K562 (cell line): ENCODE measurements around the gene MRPL19. TPM values are rescaled to one million over a fixed set of nuclear protein-coding genes. Genes with fewer than 3 reads are reported as not detected.

ENCODE experiments used
- ATAC-seq: fragments of 200-7000 bp; cut with Tn5 transposase; 3 replicates; pipeline ENCODE4 v1.9.1; 2020; ENCODE audit warnings: moderate library complexity
- BruUV-seq: library from RNA; stranded (reverse); fragments of 400-500 nt; replicated peaks from 2 replicates; lab custom pipeline; 2021; lab: Mats Ljungman, UMichigan
- CTCF ChIA-PET: fragments of 300-600 bp; formaldehyde crosslinking; extraction: SDS; loops from one replicate; lab custom pipeline; 2021; ENCODE audit warnings: low intra/inter-chr PET ratio; lab: Yijun Ruan, JAX
- POLR2A ChIA-PET: fragments of 300-600, 350-650 bp; sonication (Branson Sonifier 250); formaldehyde crosslinking; extraction: SDS; loops from one replicate; lab custom pipeline; 2021; ENCODE audit warnings: antibody characterized with exemption, inconsistent platforms; lab: Yijun Ruan, JAX
- DNase-seq, 4 experiments: peaks; one replicate each; pipeline versions ENCODE4 v3.0.0 to v3.0.0-alpha.2; 2011 to 2018; ENCODE audit warnings: low spot score in 3 of 4, mixed read lengths in 3 of 4; ENCODE audit errors: extremely low read depth in 1 of 4
- FAIRE-seq: peaks from 2 replicates; lab custom pipeline; 2011; peaks lifted over from hg19 to GRCh38; lab: Jason Lieb, UNC
- H2AFZ ChIP-seq: 2 replicates; pipeline ENCODE4 v1.6.0; 2011; ENCODE audit warnings: low read depth, low read length, control low read depth, inconsistent platforms
- H3K27ac ChIP-seq: fragments of 200-600 bp; 3 replicates; pipeline ENCODE4 v1.8.0; 2011; ENCODE audit warnings: low read depth, mild to moderate bottlenecking, control low read depth, inconsistent platforms, low read length, moderate library complexity, mixed read lengths; ENCODE audit errors: extremely low read depth
- H3K27me3 ChIP-seq, 2 experiments: fragments of 300-600 bp in 1 of 2; 2 replicates in 1 of 2; 3 replicates in 1 of 2; pipeline versions ENCODE4 v1.6.0 to v1.8.0; 2011; ENCODE audit warnings: inconsistent platforms in 2 of 2, low read length in 2 of 2, mild to moderate bottlenecking in 1 of 2, mixed read lengths in 1 of 2, moderate library complexity in 1 of 2; ENCODE audit not compliant: control insufficient read depth in 2 of 2, insufficient read depth in 2 of 2
- H3K36me3 ChIP-seq: fragments of 300-600 bp; 3 replicates; pipeline ENCODE4 v1.8.0; 2011; ENCODE audit warnings: mild to moderate bottlenecking, low read length, inconsistent platforms; ENCODE audit not compliant: control insufficient read depth, insufficient read depth
- H3K4me1 ChIP-seq, 2 experiments: fragments of 200-600 bp in 1 of 2; replicated peaks in 1 of 2; 2 replicates in 1 of 2; 3 replicates in 1 of 2; pipeline versions ENCODE4 v1.5.1 to v1.8.0; 2011; ENCODE audit warnings: inconsistent platforms in 2 of 2, low read length in 2 of 2, mild to moderate bottlenecking in 1 of 2, mixed read lengths in 1 of 2, moderate library complexity in 1 of 2; ENCODE audit not compliant: control insufficient read depth in 2 of 2, insufficient read depth in 2 of 2
- H3K4me2 ChIP-seq: 2 replicates; pipeline ENCODE4 v1.6.1; 2011; ENCODE audit warnings: low read length, control low read depth, inconsistent platforms, mixed read lengths; ENCODE audit not compliant: insufficient read depth
- H3K4me3 ChIP-seq: fragments of 200-600 bp; sonication (generic), shearing (Covaris generic); 2 replicates; pipeline ENCODE4 v1.5.1; 2016; ENCODE audit warnings: control low read depth, inconsistent platforms
- H3K79me2 ChIP-seq: fragments of 200-600 bp; 3 replicates; pipeline ENCODE4 v1.8.0; 2011; ENCODE audit warnings: low read length, inconsistent platforms; ENCODE audit not compliant: control insufficient read depth, insufficient read depth
- H3K9ac ChIP-seq, 2 experiments: 2 replicates each; pipeline versions ENCODE4 v1.6.0 to v1.6.1; 2011; ENCODE audit warnings: low read depth in 2 of 2, low read length in 2 of 2, control low read depth in 1 of 2, inconsistent platforms in 1 of 2, mild to moderate bottlenecking in 1 of 2, mixed read lengths in 1 of 2; ENCODE audit not compliant: insufficient read depth in 1 of 2
- H3K9me1 ChIP-seq: one replicate; pipeline ENCODE4 v1.6.0; 2011; ENCODE audit warnings: inconsistent platforms, mild to moderate bottlenecking, low read length, moderate library complexity; ENCODE audit not compliant: control insufficient read depth, insufficient read depth
- H3K9me3 ChIP-seq: replicated peaks from 2 replicates; pipeline ENCODE4 v1.5.1; 2011; ENCODE audit warnings: low read depth, low read length, inconsistent platforms; ENCODE audit not compliant: control insufficient read depth, insufficient read depth
- H4K20me1 ChIP-seq: replicated peaks from 2 replicates; pipeline ENCODE4 v1.6.1; 2011; ENCODE audit warnings: low read length, inconsistent platforms, mixed read lengths; ENCODE audit not compliant: control insufficient read depth, insufficient read depth
- CC2D1A ChIP-seq: fragments of 450-650 bp; IDR thresholded peaks from 2 replicates; pipeline ENCODE4 v1.6.1; 2017; ENCODE audit warnings: mild to moderate bottlenecking
- CTBP1 ChIP-seq: fragments of 450-650 bp; IDR thresholded peaks from 2 replicates; pipeline ENCODE4 v1.6.1; 2016; ENCODE audit warnings: borderline replicate concordance
- KHSRP ChIP-seq: fragments of 450-650 bp; IDR thresholded peaks from 2 replicates; pipeline ENCODE4 v1.6.1; 2017
- NFIX ChIP-seq: fragments of 250-450 bp; sonication (Bioruptor Pico); IDR thresholded peaks from 2 replicates; pipeline ENCODE4 v1.4.0; 2020; ENCODE audit warnings: low read depth, mild to moderate bottlenecking, moderate library complexity
- SPI1 ChIP-seq: IDR thresholded peaks from 2 replicates; pipeline ENCODE4 v1.6.1; 2011; ENCODE audit warnings: low read depth, low read length, control low read depth, borderline replicate concordance
- ZC3H8 ChIP-seq: fragments of 450-650 bp; IDR thresholded peaks from 2 replicates; pipeline ENCODE4 v1.6.1; 2017
- ZNF253 ChIP-seq: fragments of 250-450 bp; sonication (Bioruptor Pico); conservative IDR thresholded peaks from 2 replicates; pipeline ENCODE4 v1.6.1; 2021; ENCODE audit warnings: mild to moderate bottlenecking
- ZNF445 ChIP-seq: fragments of 250-450 bp; sonication (Bioruptor Pico); IDR thresholded peaks from 2 replicates; pipeline ENCODE4 v1.4.0; 2020; ENCODE audit warnings: low read depth, mild to moderate bottlenecking, moderate library complexity
- ZNF639 ChIP-seq, 2 experiments: fragments of 200-800 bp in 1 of 2; sonication (Bioruptor generic) in 1 of 2; sonication (generic) in 1 of 2; formaldehyde crosslinking in 1 of 2; IDR thresholded peaks in 1 of 2; conservative IDR thresholded peaks in 1 of 2; 2 replicates each; pipeline versions ENCODE4 v1.5.0 to v1.6.1; 2016 to 2020; ENCODE audit warnings: missing compliant biosample characterization in 1 of 2, missing genetic modification characterization in 1 of 2, missing genetic modification reagents in 1 of 2
- ZSCAN32 ChIP-seq: fragments of 450-650 bp; formaldehyde crosslinking; IDR thresholded peaks from 2 replicates; pipeline ENCODE4 v1.4.0; 2020; ENCODE audit warnings: mild to moderate bottlenecking, moderate library complexity
- WGBS: fragments of 100-300 bp; shearing (Covaris generic); methylation state at CpG from one replicate; pipeline ENCODE4 v1.1.6; 2016; ENCODE audit warnings: low coverage, mixed read lengths; ENCODE audit not compliant: insufficient coverage; ENCODE audit errors: missing lambda C conversion rate; 5-methylcytosine and 5-hydroxymethylcytosine counted together
- in situ Hi-C: fragments of 300-500 bp; cut with MboI; formaldehyde crosslinking; loops from 4 replicates; pipeline ENCODE4 v1.15.0; 2018; ENCODE audit warnings: inconsistent platforms, mixed read lengths
- intact Hi-C: fragments of 100-400 bp; cut with micrococcal nuclease; formaldehyde crosslinking; loops from 2 replicates; pipeline ENCODE4 v1.14.2; 2022
- polyA plus RNA-seq, 8 experiments: library from polyadenylated mRNA; depleted of rRNA in 4 of 8; stranded (reverse) in 5 of 8; unstranded in 3 of 8; fragments of >200 nt; fragmentation: Nextera tagmentation in 2 of 8; fragmentation: Illumina TruSeq in 1 of 8; extraction: Ambion mirVana in 2 of 8; extraction: Trizol in 1 of 8; gene quantifications; 2 replicates each; pipeline versions ENCODE4 v1.2.1 to v1.2.3, GENCODE V29; 2011 to 2014; ENCODE audit warnings: inconsistent platforms in 1 of 8, missing spikeins in 1 of 8
- total RNA-seq, 7 experiments: library from RNA; depleted of rRNA in 6 of 7; stranded (reverse); fragments of >200 nt in 6 of 7; fragmentation: Illumina TruSeq in 2 of 7; extraction: Trizol in 2 of 7; gene quantifications; 2 replicates each; pipeline versions ENCODE4 v1.2.1 to v1.2.3, GENCODE V29; 2011 to 2021; ENCODE audit warnings: low replicate concordance in 1 of 7

Gene MRPL19
- total and polyA plus RNA-seq, 9 of the 15 experiments (the other 6 are each of a cell fraction or from before 2014, with no cell fraction given): 9.7 to 65.9 (median 56.1) TPM

DNA sequence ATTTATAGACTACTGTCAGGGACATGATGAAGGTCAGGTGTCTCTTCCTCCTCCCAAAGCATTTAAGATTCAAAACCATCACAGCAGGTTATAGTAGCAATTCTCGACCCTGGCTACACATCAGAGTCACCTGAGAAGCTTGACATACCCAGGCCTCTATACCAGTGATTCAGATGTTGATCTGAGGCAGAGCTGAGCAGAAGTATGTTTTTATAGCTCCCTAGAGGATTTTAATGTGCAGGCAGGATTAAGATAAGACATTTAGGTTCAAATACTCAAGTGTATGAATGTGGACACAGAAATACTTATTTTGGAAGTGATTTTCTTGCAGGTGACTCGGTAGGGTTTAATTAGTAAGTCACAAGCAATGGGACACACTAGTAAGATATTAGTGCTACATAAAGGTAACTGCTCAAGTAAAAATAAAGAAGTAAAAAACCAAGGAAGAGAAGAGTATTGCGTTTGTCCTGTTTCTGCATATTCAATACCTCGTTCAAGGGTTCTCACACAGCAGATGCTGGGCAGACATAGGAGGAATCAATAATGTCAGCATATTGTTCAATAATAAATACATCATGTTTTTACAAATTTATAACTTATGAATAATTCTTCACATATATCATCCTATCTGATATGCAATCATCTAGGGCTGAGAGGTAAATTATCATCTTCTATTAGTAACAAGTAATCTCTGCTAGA is 57.2 kb downstream of the MRPL19 start:
- ChIA-PET CTCF (no interaction called here), POLR2A (no interaction called here)
- no peak overlapping the region for H3K4me2 ChIP-seq
- WGBS: 92% methylated on average over 4 of the region's 4 CpGs
- no peaks in the 10 kb centered on the region for H4K20me1 ChIP-seq
- no peak overlapping the region for H3K9ac ChIP-seq
- H3K36me3 ChIP-seq: peaks cover 69% of the 10 kb centered on the region
- no peak overlapping the region for H3K4me3 ChIP-seq
- no TSS peak for BruUV-seq
- H2AFZ ChIP-seq: no peak overlapping the region
- H3K9me1 ChIP-seq: no peaks in the 10 kb centered on the region
- in situ Hi-C loops (no loop called here), intact Hi-C loops (no loop called here)
- DNase-seq (no peak), FAIRE-seq (no peak), ATAC-seq (no peak)
- no peaks in the 10 kb centered on the region for H3K4me1 ChIP-seq
- H3K27ac ChIP-seq: no peak overlapping the region
- H3K27me3 ChIP-seq: no peaks in the 10 kb centered on the region
- H3K79me2 ChIP-seq: peaks cover 17% of the 10 kb centered on the region
- no peaks in the 10 kb centered on the region for H3K9me3 ChIP-seq
- TF ChIP-seq ZNF253 (CRISPR knock-in tag) (no peak), ZNF445 (CRISPR knock-in tag) (no peak), ZSCAN32 (CRISPR knock-in tag) (no peak), ZC3H8 (no peak), KHSRP (no peak), ZNF639 (CRISPR knock-in tag; conservative IDR thresholded peaks at IDR 0.05 in 1 of 2, IDR thresholded peaks at IDR 0.05 in 1 of 2) (no peak), CTBP1 (no peak), SPI1 (no peak), NFIX (CRISPR knock-in tag) (no peak), CC2D1A (no peak)
